ENCODE data around the gene WDR91. TPM values are rescaled to one million over a fixed set of nuclear protein-coding genes. Genes with fewer than 3 reads are reported as not detected.

WDR91 gene
- total RNA-seq, 5 donors from 2014 or later (not counting 1 experiment from before 2014, with no cell fraction given): 28.1 to 41.2 (median 37.6) TPM

- Histone ChIP-seq H3K9me3 (no peaks in the 10 kb centered on the region), H3K27ac (ENCODE audit: low read length) (no peak overlapping the region), H3K36me3 (ENCODE audit: control insufficient read depth in 2 of 2, extremely low read depth in 1 of 2, insufficient read depth in 1 of 2, low read length in 1 of 2) (no peaks in the 10 kb centered on the region), H3K4me3 (ENCODE audit: control insufficient read depth in 1 of 2, extremely low read depth in 1 of 2, low read length in 1 of 2) (no peak overlapping the region), H3K4me1 (ENCODE audit: control insufficient read depth in 1 of 2, extremely low read depth in 1 of 2, insufficient read depth in 2 of 2, low read length in 2 of 2) (no peaks in the 10 kb centered on the region), H3K27me3 (replicated peaks in 1 of 2; ENCODE audit: control insufficient read depth in 2 of 2, extremely low read depth in 1 of 2, insufficient read depth in 2 of 2, low read length in 1 of 2) (peaks cover 0 to 31% of the 10 kb centered on the region in 2 experiments)
- H3K27ac Mint-ChIP-seq: no peak overlapping the region
- ATAC-seq (replicated peaks in 1 of 4) (no peak), DNase-seq (no peak)
- no peaks in the 10 kb centered on the region for H3K36me3 Mint-ChIP-seq
- no peak overlapping the region for H3K4me3 Mint-ChIP-seq
- 96% methylated on average over 3 of the region's 5 CpGs for whole genome bisulfite sequencing (ENCODE audit: insufficient coverage)
- POLR2A ChIA-PET: no interaction called here
- CTCF ChIA-PET: no interaction called here
- peaks cover 7 to 9% of the 10 kb centered on the region in 2 donors for H3K27me3 Mint-ChIP-seq
- no peaks in the 10 kb centered on the region for H3K9me3 Mint-ChIP-seq
- H3K4me1 Mint-ChIP-seq: no peaks in the 10 kb centered on the region
These were observed 30.9 kb upstream of the WDR91 start for GRCh38 chr7:135242096-135242684.

GRCh38 chr7:135240441-135240840 lies 29.1 kb upstream of the WDR91 start:
- Mint-ChIP-seq H3K27ac (no peak overlapping the region), H3K4me1 (peaks cover 0 to 5% (median 5%) of the 10 kb centered on the region in 3 donors), H3K4me3 (no peak overlapping the region), H3K27me3 (peaks cover 7 to 9% of the 10 kb centered on the region in 2 donors), H3K9me3 (no peaks in the 10 kb centered on the region), H3K36me3 (no peaks in the 10 kb centered on the region)
- Histone ChIP-seq H3K9me3 (no peaks in the 10 kb centered on the region), H3K4me3 (ENCODE audit: control insufficient read depth in 1 of 2, extremely low read depth in 1 of 2, low read length in 1 of 2) (no peak overlapping the region), H3K36me3 (ENCODE audit: control insufficient read depth in 2 of 2, extremely low read depth in 1 of 2, insufficient read depth in 1 of 2, low read length in 1 of 2) (no peaks in the 10 kb centered on the region), H3K27ac (ENCODE audit: low read length) (no peak overlapping the region), H3K4me1 (ENCODE audit: control insufficient read depth in 1 of 2, extremely low read depth in 1 of 2, insufficient read depth in 2 of 2, low read length in 2 of 2) (no peaks in the 10 kb centered on the region), H3K27me3 (replicated peaks in 1 of 2; ENCODE audit: control insufficient read depth in 2 of 2, extremely low read depth in 1 of 2, insufficient read depth in 2 of 2, low read length in 1 of 2) (peaks cover 0 to 22% of the 10 kb centered on the region in 2 experiments)
- ATAC-seq (replicated peaks in 1 of 4) (no peak), DNase-seq (no peak)
- 75% methylated on average over 3 of the region's 9 CpGs for WGBS (ENCODE audit: insufficient coverage)
- POLR2A ChIA-PET: no interaction called here
- CTCF ChIA-PET: no interaction called here

GRCh38 chr7:135239263-135239662 lies 27.9 kb upstream of the WDR91 start:
- Mint-ChIP-seq H3K4me1 (peaks cover 0 to 5% (median 5%) of the 10 kb centered on the region in 3 donors), H3K4me3 (no peak overlapping the region), H3K27ac (no peak overlapping the region), H3K9me3 (no peaks in the 10 kb centered on the region), H3K27me3 (peaks cover 5 to 6% of the 10 kb centered on the region in 2 donors), H3K36me3 (no peaks in the 10 kb centered on the region)
- Histone ChIP-seq H3K4me1 (ENCODE audit: control insufficient read depth in 1 of 2, extremely low read depth in 1 of 2, insufficient read depth in 2 of 2, low read length in 2 of 2) (no peaks in the 10 kb centered on the region), H3K27me3 (replicated peaks in 1 of 2; ENCODE audit: control insufficient read depth in 2 of 2, extremely low read depth in 1 of 2, insufficient read depth in 2 of 2, low read length in 1 of 2) (peaks cover 0 to 20% of the 10 kb centered on the region in 2 experiments), H3K27ac (ENCODE audit: low read length) (no peak overlapping the region), H3K9me3 (no peaks in the 10 kb centered on the region), H3K4me3 (ENCODE audit: control insufficient read depth in 1 of 2, extremely low read depth in 1 of 2, low read length in 1 of 2) (no peak overlapping the region), H3K36me3 (ENCODE audit: control insufficient read depth in 2 of 2, extremely low read depth in 1 of 2, insufficient read depth in 1 of 2, low read length in 1 of 2) (no peaks in the 10 kb centered on the region)
- 100% methylated on average over 3 of the region's 7 CpGs for WGBS (ENCODE audit: insufficient coverage)
- DNase-seq: no peak
- ChIA-PET POLR2A (no interaction called here), CTCF (no interaction called here)
- ATAC-seq (replicated peaks in 1 of 4): no peak

- POLR2A ChIA-PET: no interaction called here
- no peak overlapping the region for H3K27ac Mint-ChIP-seq
- Histone ChIP-seq H3K9me3 (no peaks in the 10 kb centered on the region), H3K36me3 (ENCODE audit: control insufficient read depth in 2 of 2, extremely low read depth in 1 of 2, insufficient read depth in 1 of 2, low read length in 1 of 2) (no peaks in the 10 kb centered on the region), H3K4me1 (ENCODE audit: control insufficient read depth in 1 of 2, extremely low read depth in 1 of 2, insufficient read depth in 2 of 2, low read length in 2 of 2) (no peaks in the 10 kb centered on the region), H3K4me3 (ENCODE audit: control insufficient read depth in 1 of 2, extremely low read depth in 1 of 2, low read length in 1 of 2) (no peak overlapping the region), H3K27ac (ENCODE audit: low read length) (no peak overlapping the region), H3K27me3 (replicated peaks in 1 of 2; ENCODE audit: control insufficient read depth in 2 of 2, extremely low read depth in 1 of 2, insufficient read depth in 2 of 2, low read length in 1 of 2) (peaks cover 0 to 14% of the 10 kb centered on the region in 2 experiments)
- WGBS (ENCODE audit: insufficient coverage): 88% methylated on average over 9 of the region's 11 CpGs
- peak in 1 of 35 experiments; percentile 7 for DNase-seq
- H3K4me1 Mint-ChIP-seq: peaks cover 0 to 5% (median 5%) of the 10 kb centered on the region in 3 donors
- CTCF ChIA-PET: no interaction called here
- H3K36me3 Mint-ChIP-seq: no peaks in the 10 kb centered on the region
- H3K4me3 Mint-ChIP-seq: no peak overlapping the region
- H3K9me3 Mint-ChIP-seq: no peaks in the 10 kb centered on the region
- peaks cover 5 to 6% of the 10 kb centered on the region in 2 donors for H3K27me3 Mint-ChIP-seq
- no peak for ATAC-seq (replicated peaks in 1 of 4)
These were observed 26.9 kb upstream of the WDR91 start for GRCh38 chr7:135238112-135238744.

GRCh38 chr7:135236727-135237126 lies 25.4 kb upstream of the WDR91 start:
- no peak overlapping the region for H3K4me3 Mint-ChIP-seq
- POLR2A ChIA-PET: no interaction called here

GRCh38 chr7:135235841-135236240 lies 24.5 kb upstream of the WDR91 start:
- WGBS (ENCODE audit: insufficient coverage): 93% methylated on average over 2 of the region's 5 CpGs
- H3K27me3 Mint-ChIP-seq: peaks cover 0 to 5% of the 10 kb centered on the region in 2 donors
- Histone ChIP-seq H3K27me3 (replicated peaks in 1 of 2; ENCODE audit: control insufficient read depth in 2 of 2, extremely low read depth in 1 of 2, insufficient read depth in 2 of 2, low read length in 1 of 2) (peaks cover 0 to 4% of the 10 kb centered on the region in 2 experiments), H3K9me3 (no peaks in the 10 kb centered on the region), H3K4me1 (ENCODE audit: control insufficient read depth in 1 of 2, extremely low read depth in 1 of 2, insufficient read depth in 2 of 2, low read length in 2 of 2) (no peaks in the 10 kb centered on the region), H3K27ac (ENCODE audit: low read length) (no peak overlapping the region), H3K36me3 (ENCODE audit: control insufficient read depth in 2 of 2, extremely low read depth in 1 of 2, insufficient read depth in 1 of 2, low read length in 1 of 2) (no peaks in the 10 kb centered on the region), H3K4me3 (ENCODE audit: control insufficient read depth in 1 of 2, extremely low read depth in 1 of 2, low read length in 1 of 2) (no peak overlapping the region)
- DNase-seq (no peak), ATAC-seq (replicated peaks in 1 of 4) (no peak)
- no peak overlapping the region for H3K27ac Mint-ChIP-seq
- no peaks in the 10 kb centered on the region for H3K9me3 Mint-ChIP-seq
- H3K4me1 Mint-ChIP-seq: peaks cover 0 to 5% (median 5%) of the 10 kb centered on the region in 3 donors
- H3K36me3 Mint-ChIP-seq: no peaks in the 10 kb centered on the region
- CTCF ChIA-PET: interaction anchor here in 1 of 2 donors (0.6 kb wide), 1 partner anchor 670 kb away, joined by 3 read pairs; no protein-coding TSS in a partner anchor
- no peak overlapping the region for H3K4me3 Mint-ChIP-seq
- POLR2A ChIA-PET: no interaction called here

More at GRCh38 chr7:135236727-135237126, 25.4 kb upstream of the WDR91 start:
- Mint-ChIP-seq H3K9me3 (no peaks in the 10 kb centered on the region), H3K36me3 (no peaks in the 10 kb centered on the region), H3K27ac (no peak overlapping the region), H3K4me1 (peaks cover 0 to 5% (median 5%) of the 10 kb centered on the region in 3 donors), H3K27me3 (peaks cover 4 to 5% of the 10 kb centered on the region in 2 donors)
- Histone ChIP-seq H3K4me3 (ENCODE audit: control insufficient read depth in 1 of 2, extremely low read depth in 1 of 2, low read length in 1 of 2) (no peak overlapping the region), H3K27ac (ENCODE audit: low read length) (no peak overlapping the region), H3K27me3 (replicated peaks in 1 of 2; ENCODE audit: control insufficient read depth in 2 of 2, extremely low read depth in 1 of 2, insufficient read depth in 2 of 2, low read length in 1 of 2) (peaks cover 0 to 9% of the 10 kb centered on the region in 2 experiments), H3K9me3 (no peaks in the 10 kb centered on the region), H3K4me1 (ENCODE audit: control insufficient read depth in 1 of 2, extremely low read depth in 1 of 2, insufficient read depth in 2 of 2, low read length in 2 of 2) (no peaks in the 10 kb centered on the region), H3K36me3 (ENCODE audit: control insufficient read depth in 2 of 2, extremely low read depth in 1 of 2, insufficient read depth in 1 of 2, low read length in 1 of 2) (no peaks in the 10 kb centered on the region)
- ATAC-seq (replicated peaks in 1 of 4): no peak
- 0% methylated on average over 1 of the region's 2 CpGs for WGBS (ENCODE audit: insufficient coverage)
- CTCF ChIA-PET: interaction anchor here in 1 of 2 donors (0.6 kb wide), 1 partner anchor 663 kb away, joined by 3 read pairs; no protein-coding TSS in a partner anchor
- DNase-seq: no peak

All from T-cell (primary cell).